Activated gamma-delta T cell treated with anti-CD3 and anti-CD28 coated beads, Interleukin-2, amount 50 U/mL, for 16 hours (primary cell): ENCODE measurements around the gene STOX2.
"Not testable (repeated sequence)": the region's sequence is repeated elsewhere in the genome, so short reads cannot be mapped to it uniquely, and the experiment has no call there.

ENCODE experiments used
- DNase-seq: peaks from one replicate; pipeline ENCODE4 v3.0.0-alpha.2; 2020; ENCODE audit warnings: low read depth

Gene STOX2

DNA sequence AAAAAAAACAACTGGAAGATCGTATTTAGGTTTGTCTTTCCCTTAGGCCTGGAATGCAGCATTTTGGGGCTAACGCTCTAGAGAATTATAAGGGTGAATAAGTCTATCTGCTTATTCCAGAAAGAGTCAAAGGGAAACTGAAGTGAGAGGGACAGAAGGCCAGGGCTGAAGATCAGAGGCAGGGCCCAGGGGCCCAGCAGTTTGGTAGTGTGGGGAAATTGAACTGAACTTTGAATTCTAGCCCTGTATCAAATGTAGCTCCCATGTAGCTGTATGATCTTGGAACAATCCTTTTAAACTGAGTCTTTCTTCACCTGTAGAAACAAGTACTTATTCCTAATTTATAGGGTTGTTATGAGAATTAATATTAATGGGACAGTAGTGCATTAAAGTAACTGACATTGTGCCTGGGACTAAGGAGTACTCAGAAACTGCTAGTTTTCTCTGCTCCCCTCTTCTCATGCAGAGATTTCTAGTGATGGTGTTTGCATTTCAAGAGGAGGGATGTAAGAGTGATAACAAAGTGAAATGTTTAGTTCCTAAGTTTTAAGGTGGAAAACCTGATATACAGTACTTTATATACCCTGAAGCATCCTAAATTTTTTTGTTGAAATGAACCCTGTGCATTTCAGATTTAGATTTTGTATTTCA, 30.4 kb downstream of the STOX2 start:
- DNase-seq = no peak

DNA sequence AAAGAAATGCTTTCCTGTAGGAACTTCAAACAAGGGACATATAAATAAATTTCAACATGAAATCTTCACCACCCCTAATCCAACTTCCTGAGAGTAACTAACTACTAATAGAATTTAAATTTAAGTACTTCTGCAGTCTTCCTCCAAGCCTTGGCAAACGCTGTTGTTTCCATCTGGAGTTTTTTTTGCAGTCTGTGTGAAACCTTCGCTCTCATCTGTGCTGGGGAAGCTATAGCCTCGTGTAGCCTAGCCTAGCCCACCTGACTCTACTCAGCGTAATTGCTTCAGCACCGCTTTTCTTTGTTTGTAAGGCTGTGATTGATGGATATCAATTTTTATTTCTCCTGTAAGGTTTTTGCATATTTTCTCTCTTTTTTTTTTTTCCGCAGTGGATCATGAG, 30.9 kb downstream of the STOX2 start:
- DNase-seq = no peak

DNA sequence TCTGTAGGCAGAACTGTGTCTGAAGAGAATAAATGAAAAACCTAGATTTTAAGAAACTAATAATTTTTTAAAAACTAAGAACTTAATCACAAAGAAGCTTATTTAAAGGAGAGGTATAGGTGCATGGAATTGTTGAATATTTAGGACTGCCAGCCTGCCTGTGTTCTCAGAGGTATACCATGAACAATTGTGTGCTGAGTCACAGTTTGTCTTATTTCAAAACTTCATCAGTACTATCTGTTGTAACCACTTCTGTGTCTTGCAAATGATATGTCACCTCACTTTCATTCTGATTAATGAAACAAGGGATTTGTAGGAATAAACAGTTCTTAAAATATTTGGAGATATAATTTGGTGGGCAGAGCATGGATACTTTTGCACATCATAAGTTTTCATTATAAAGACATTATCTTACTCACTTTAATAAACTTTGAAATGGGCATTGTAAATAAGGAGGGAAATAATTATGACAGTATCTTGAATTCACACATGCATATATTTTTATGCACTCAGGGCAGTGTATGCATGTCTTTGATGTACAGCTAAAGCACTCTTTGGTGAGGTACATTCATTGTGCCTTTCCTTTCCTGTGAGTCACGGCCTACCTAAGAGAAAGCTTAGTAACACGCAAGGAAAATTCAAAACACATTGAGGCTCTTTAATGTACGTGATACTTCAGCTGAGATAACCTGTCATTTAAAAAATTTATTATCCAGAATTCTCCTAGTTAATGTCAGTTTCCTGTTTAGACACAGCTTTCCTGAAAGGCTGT, 31.7 kb downstream of the STOX2 start:
- no peak for DNase-seq

DNA sequence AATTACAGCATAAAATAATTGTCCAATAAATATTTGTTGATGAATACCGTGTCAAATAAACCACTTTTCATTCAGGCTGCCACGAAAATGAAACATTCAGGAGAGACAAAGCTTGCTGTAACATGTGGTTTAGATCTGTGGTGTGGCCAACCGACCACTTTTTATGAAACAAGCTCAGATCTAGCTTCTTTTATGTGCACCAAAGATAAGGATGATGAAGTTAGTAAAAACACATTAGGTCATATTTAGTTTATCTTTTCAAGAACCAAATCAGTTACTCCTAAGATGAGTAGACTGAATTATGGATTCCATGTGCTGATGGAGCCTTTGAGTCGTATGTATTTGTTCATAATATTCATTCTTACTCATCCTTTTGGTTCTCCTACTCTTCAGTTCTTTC, 35.8 kb downstream of the STOX2 start:
- DNase-seq = no peak

DNA sequence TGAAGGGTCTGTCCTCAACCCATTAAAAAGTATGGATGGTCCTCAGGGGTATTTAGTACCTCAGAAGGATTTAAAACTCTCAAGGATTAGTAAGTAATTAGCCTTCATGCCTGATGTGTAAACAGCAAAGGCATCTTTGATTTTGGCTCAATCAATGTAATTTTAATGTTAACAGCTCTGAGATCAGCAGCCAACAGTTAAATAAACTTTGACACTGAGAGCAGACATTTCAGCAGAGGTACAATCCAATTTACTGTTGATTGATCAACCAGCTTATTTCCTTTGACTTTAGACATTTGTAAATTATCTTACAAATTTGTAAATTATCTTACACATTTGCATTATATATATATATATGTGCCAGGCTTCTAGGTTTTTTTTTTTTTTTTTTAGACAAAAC, 36.9 kb downstream of the STOX2 start:
- no peak for DNase-seq

DNA sequence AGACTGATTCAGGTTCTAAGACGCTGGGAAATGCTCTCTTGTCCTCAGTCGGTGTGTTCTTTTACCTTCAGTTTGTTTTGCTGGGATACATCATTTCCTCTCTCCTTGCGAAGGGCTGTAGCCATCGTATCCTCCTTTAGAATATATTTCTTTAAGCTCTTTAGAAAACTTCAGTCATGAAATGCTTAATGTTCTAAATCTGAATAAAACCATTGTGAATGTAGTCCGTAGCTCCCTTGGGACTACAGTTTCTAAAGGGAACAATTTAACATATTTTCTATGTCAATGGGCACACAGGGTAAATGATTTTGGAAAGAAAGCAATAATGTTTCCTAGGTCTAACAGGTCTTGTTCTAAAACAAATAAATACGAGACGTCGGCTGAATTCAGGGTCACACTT, 40.6 kb downstream of the STOX2 start:
- DNase-seq = no peak

DNA sequence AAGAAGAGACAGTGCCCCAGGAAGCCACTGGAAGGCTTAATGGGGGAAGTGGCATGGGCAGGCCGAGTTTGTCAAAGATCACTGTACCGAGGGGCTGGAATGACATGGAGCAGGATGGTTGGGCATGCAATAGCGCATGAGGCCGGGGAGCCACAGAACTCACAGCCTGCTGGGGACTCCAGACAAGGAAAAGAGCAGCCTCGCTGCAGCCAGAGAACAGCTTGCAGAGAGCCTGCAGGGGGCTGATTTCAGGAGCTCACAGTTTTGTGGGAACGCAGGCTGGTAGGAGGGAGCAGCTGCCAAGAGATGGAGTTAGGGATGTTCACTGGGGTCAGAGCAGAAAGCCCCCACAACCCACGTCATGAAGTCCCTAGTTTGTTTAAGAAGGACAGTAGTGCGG, 45.4 kb downstream of the STOX2 start:
- DNase-seq = no peak

DNA sequence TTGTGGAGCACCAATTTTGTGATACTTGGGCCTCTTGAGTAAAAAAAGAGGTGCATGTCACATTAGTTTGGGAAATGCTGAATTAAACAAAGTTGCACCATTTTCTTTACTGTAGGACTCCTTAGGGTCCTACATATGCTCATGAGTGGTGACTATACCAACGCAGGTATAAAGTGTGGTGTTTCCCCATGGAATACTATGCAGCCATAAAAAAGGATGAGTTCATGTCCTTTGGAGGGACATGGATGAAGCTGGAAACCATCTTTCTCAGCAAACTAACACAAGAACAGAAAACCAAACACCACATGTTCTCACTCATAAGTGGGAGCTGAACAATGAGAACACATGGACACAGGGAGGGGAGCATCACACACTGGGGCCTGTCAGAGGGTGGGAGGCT, 47.5 kb downstream of the STOX2 start:
- not testable (repeated sequence) for DNase-seq

DNA sequence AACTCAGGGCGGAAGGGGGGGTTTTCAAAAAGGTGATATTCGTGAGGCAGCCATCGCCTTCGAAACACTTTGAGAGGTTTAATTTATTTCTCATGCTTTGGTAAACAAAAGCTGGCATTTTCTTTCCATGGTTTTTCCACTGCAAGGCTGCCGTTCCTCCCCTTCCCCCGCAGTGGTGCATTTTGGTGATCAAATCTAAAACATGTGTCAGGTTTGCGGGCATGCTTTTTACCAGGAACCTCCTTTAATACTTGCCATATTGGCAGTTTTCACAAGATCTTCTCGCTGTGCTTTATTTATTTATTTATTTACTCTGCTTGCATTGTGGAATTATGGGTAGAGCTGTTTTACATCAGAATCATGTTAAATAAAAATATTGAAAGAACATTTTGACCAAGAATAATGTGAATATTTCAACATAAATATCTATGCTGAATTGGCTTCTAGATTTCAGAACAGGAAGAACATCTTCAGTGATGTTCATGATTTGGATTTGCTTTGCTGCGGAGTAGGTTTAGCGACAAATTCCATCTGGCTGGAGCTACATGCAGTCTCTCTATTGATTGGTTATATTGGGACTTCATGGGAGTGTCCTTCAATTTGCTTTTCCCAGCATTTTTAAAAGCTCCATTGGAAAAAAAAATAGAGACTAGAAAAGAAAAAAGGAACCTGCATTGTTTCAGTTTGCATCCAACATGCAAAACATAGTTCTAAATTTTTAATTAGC, 54.4 kb downstream of the STOX2 start:
- no peak for DNase-seq

DNA sequence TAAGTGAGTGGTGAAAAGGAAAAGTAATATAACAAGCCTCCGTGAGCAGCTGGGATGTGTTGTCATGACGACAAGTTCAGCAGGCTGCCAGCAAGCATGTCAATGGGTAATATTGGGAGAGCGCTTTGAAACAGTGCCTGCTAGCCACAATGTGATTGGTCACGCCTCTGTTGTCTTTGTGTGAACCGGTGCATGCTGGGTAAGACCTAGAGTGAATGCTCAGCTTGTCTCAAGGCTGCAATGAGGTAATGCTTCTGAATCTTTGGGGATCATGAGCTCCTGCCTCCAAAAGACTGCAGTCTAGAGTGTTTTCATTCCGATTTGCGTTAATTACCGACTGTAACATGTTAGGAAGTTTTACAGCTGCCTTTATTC, 54.9 kb downstream of the STOX2 start:
- no peak for DNase-seq

DNA sequence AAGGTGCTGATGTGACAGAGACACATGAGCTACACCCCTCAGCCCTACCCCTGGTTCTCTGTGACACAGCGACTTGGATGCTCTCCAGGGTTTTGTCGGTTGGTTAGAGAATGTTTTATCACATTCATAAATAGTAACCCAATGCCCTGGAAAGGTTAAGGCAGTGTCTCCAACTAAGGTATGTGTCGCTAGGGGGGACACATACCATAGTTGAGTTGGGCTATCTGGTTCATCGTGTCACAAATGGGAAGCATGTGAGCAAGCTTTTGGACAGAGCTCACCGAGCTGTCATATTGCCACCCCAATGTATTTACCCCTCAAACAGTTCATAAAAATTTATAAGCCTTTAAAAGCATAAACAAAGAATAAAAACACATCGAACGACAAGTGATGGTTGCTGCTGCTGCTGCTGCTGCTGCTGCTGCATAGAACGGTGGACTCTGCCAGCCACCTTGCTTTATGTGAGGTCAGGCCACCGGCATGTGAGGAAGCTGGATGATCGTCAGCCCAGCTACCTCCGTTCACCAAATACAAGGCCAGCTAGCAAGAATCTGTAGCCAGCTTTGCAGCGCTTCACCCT, 55.9 kb downstream of the STOX2 start:
- DNase-seq = no peak

DNA sequence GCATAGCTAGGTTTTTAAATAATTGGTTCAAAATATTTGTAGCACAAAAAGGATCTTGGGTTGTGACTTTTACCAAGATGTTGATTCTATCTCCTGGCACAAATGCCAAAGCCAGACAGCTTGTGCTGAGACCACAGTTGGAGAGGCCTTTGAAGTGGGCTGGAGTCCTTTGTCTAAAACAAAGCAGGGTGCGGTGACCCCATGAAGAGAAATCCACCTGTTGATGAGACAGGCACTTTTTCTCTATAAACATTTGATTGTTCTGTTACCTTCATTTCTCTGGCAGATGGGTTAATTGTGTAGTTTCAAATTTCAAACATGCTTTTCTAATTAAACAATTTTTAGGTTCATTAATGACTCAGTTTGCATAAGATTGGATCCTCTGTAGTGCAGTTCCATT, 56.7 kb downstream of the STOX2 start:
- DNase-seq = no peak

DNA sequence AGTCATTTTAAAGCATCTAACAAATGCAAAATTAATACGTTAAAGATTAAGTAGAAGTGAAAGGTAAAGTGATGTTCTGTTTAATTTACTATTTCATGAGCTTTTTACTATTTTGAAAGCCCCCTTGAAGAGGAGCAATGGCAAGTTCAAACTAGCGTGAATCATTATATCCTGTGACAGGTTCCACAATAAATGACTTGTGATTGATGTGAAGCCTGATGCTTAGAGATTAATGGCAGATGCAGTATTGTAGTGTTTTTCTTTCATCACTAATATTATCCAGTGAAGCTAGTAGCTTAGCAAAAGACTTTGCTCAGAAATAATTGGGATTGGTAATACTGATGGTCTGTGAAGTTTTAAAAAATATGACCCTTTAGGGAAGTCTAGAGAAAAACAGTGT, 57.3 kb downstream of the STOX2 start:
- no peak for DNase-seq

DNA sequence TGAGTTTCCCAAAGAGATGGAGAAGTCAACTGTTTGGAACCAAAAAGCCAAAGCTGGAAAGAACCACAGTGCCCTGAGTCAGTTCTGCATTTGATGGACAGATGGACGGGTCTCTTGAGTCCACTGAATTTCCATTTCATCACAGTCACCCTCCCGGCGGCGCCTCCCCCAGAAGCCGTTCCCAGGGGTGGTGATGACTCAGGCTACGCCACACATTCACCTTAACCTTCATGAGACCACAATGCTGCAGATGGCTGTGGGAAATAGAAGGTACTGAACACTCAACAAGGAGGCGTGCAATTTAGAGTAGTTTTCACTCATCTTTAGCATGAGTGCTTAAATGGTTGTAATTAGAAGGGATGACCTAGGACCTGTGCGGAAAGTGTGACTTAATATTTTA, 61.3 kb downstream of the STOX2 start:
- no peak for DNase-seq

DNA sequence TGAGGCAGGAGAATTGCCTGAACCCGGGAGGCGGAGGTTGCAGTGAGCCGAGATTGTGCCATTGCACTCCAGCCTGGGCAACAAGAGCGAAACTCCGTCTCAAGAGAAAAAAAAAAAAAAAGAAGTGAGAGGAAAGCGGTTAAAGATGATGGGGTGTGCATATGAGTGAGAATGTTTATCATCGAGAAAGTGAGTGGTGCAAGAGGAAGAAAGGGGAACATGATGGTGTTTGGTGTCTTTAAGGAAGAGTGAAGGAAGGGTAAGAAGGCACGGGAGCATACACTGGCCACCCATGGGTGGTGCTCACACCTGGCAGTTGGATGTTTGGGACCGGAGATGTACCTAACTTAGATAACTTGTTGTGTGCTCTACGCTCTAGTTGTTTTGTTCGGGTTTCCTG, 62.2 kb downstream of the STOX2 start:
- DNase-seq = no peak

DNA sequence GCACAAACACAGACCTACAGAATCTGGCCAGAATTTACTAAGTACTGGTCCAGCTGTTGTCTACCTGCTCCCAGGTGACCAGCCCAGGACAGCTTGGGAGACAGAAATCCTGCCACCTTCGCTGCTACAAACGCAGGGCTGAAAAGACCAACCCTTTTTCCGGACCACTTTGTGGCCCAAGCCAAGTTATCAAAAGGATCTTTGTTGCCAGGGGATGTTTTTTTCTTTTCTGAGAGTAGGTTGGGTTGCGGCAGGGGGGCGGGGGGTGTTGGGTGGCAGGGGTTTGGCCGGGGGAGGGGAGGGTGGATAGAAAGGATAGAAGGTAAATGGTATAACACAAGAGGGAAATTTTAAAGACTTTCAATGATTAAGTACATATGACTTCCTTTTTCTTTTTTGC, 63.4 kb downstream of the STOX2 start:
- no peak for DNase-seq

DNA sequence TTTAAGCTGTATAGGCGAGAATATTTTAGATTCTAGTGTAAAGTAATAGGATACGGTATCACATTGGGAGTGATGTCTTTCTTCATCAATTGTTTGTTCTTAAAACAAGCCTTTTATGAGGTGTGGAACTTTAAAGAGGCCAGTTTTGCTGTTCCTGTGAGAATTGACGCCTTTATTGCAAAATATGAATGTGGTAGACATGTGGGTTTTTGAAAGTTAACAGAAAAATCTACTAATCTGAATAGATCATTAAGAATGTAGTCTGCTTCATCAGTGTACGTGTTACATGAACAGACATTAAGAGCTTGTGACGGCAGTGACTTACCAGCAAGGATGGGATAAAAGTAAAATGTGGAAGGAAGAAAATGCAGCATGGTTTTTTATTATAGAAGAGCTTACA, 63.8 kb downstream of the STOX2 start:
- no peak for DNase-seq

DNA sequence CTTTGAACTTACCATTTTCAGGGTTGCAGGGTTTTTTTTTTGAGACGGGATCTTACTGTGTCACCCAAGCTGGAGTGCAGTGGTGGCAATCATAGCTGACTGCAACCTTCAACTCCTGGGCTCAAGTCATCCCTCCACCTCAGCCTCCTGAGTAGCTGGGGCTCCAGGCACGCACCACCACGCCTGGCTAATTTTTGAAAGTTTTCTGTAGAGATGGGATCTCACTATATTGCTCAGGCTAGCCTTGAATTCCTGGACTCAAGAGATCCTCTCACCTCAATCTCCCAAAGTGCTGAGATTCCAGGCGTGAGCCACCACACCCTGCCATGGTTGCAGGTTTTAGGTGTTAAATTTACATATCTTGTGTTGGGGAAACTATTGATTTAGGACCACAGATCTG, 64.5 kb downstream of the STOX2 start:
- no peak for DNase-seq

DNA sequence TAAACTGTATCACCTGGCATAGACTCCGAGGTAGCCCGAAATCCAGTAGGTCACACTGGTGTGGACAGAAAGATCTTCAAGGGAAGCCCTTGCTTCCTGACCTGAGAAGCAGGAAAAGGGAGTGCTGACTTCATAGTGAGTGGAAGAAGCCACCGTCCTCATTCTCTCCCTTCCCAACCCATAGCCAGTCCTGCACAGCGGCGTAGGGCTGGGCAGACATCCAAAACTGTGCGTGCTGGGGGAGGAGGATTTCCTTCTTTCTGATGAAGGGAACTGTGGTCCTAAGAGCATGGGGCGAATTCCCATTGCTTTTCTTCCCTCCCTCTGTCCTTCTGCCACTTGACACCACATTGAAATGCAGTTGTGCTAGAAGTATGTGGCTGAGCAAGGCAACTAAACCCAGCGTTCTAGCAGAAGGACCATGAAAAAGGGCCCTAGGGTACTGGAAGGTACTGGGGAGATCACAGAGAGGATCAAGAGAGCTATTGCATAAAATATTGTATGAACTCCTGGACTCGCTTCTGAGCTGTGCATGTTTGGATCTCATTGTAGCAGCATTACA, 66.9 kb downstream of the STOX2 start:
- DNase-seq = no peak

DNA sequence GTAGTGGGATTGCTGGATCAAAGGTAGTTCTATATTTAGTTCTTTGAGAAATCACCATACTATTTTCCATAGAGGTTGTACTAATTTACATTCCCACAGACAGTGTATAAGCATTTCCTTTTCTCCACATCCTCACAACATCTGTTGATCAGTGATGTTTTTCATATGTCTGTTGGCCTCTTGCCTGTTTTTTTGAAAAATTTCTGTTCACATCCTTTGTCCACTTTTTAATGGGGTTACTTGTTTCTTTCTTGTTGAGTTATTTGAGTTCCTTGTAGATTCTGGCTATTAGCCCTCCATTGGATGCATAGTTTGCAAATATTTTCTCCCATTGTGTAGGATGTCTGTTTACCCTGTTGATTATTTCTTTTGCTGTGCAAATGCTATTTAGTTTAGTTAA, 72.6 kb downstream of the STOX2 start:
- no peak for DNase-seq

DNA sequence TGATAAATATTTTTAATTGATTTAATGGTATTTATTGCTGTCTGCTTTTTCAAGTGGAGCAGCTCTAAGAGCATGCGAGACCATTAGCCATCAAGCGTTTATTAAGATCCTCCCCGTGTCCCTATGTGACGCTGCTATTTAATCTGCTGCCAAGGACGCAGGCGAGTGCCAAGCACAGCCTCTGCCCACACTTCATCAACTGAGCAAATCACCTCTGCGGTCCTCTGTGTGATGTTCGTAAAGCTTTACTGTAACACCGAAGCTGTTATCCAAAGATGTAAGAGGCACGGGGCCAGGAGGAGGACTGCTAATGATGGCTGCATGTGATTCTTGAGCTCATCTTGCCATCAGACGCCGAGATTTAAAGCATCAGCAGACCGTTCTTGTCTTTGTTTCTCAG, 79.5 kb downstream of the STOX2 start:
- no peak for DNase-seq

DNA sequence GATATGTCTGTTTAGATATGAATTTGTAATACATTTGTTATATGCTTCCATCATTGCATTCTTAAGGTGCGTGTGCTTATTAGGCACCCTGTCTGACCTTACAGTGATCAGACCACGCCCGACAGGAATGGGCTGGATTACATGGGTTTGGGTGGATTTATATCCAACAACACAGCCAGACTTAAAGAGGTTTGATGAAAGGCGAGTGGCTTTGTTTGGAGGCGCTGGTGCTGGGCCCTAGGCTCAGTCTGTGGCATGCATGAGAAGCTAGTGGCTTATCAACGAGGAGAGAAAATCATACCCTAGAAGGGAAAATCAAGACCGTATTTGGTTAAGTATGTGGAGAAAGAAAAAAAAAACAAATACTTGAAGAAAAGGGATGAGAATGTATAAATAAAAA, 80.7 kb downstream of the STOX2 start:
- no peak for DNase-seq
